Nephron progenitor cell (in vitro differentiated cells): ENCODE results near the gene ZDBF2.

ENCODE experiments used
- DNase-seq: peaks from one replicate; pipeline ENCODE4 v3.0.0; 2021
- H3K27ac Mint-ChIP-seq: 2 replicates; pipeline ENCODE4 v1.8.0; 2021; ENCODE audit warnings: mild to moderate bottlenecking, moderate library complexity, mixed read lengths
- H3K27me3 Mint-ChIP-seq: 2 replicates; pipeline ENCODE4 v1.8.0; 2021; ENCODE audit warnings: mild to moderate bottlenecking, low read depth, mixed read lengths; ENCODE audit not compliant: poor library complexity
- H3K36me3 Mint-ChIP-seq: 2 replicates; pipeline ENCODE4 v1.8.0; 2021; ENCODE audit warnings: low read depth, mixed read lengths
- H3K4me1 Mint-ChIP-seq: 2 replicates; pipeline ENCODE4 v1.8.0; 2021; ENCODE audit warnings: mixed read lengths
- H3K4me3 Mint-ChIP-seq: 2 replicates; pipeline ENCODE4 v1.8.0; 2021; ENCODE audit warnings: mild to moderate bottlenecking, moderate library complexity, mixed read lengths
- H3K9me3 Mint-ChIP-seq: 2 replicates; pipeline ENCODE4 v1.8.0; 2021; ENCODE audit warnings: mild to moderate bottlenecking, moderate library complexity, mixed read lengths
- TF ChIP-seq, protein P1 (sequence below): fragments of 200-600 bp; sonication (generic); IDR thresholded peaks from 2 replicates; pipeline ENCODE4 v1.5.0; 2021; ENCODE audit warnings: antibody characterized with exemption

ZDBF2 gene

DNA sequence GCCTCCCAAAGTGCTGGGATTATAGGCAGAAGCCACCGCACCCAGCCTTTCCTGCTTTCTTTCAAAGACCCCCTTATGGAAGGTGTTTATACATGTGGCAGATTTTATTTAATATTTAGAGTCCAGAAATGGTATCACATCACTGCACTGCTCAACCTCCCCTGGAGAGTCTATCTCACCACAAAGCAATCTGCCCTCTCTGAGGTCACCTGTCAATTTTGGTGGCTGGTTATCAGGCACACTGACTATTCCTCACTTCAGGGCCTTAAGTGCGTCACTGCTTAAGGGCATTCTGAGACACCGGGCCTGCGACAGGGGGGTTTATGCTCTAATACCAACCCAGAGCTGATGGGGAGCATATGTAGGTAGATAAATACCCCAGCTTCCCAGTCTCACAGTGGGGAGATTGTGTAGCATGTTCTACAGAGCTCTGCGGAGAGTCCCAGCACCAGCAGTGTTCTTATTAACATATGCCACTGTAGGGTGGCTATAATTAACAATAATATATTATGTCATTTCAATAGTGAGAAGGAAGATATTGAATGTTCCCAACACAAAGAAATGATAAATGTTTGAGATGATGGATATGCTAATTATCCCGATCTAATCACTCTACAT, 42.7 kb upstream of the ZDBF2 start:
- TF ChIP-seq, protein P1, sequence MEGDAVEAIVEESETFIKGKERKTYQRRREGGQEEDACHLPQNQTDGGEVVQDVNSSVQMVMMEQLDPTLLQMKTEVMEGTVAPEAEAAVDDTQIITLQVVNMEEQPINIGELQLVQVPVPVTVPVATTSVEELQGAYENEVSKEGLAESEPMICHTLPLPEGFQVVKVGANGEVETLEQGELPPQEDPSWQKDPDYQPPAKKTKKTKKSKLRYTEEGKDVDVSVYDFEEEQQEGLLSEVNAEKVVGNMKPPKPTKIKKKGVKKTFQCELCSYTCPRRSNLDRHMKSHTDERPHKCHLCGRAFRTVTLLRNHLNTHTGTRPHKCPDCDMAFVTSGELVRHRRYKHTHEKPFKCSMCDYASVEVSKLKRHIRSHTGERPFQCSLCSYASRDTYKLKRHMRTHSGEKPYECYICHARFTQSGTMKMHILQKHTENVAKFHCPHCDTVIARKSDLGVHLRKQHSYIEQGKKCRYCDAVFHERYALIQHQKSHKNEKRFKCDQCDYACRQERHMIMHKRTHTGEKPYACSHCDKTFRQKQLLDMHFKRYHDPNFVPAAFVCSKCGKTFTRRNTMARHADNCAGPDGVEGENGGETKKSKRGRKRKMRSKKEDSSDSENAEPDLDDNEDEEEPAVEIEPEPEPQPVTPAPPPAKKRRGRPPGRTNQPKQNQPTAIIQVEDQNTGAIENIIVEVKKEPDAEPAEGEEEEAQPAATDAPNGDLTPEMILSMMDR = no peak
- Mint-ChIP-seq H3K27ac (no peak overlapping the region), H3K27me3 (peaks cover 6% of the 10 kb centered on the region), H3K36me3 (peaks cover 4% of the 10 kb centered on the region), H3K4me1 (peaks cover 36% of the 10 kb centered on the region), H3K4me3 (no peak overlapping the region), H3K9me3 (peaks cover 31% of the 10 kb centered on the region)
- DNase-seq = no peak

DNA sequence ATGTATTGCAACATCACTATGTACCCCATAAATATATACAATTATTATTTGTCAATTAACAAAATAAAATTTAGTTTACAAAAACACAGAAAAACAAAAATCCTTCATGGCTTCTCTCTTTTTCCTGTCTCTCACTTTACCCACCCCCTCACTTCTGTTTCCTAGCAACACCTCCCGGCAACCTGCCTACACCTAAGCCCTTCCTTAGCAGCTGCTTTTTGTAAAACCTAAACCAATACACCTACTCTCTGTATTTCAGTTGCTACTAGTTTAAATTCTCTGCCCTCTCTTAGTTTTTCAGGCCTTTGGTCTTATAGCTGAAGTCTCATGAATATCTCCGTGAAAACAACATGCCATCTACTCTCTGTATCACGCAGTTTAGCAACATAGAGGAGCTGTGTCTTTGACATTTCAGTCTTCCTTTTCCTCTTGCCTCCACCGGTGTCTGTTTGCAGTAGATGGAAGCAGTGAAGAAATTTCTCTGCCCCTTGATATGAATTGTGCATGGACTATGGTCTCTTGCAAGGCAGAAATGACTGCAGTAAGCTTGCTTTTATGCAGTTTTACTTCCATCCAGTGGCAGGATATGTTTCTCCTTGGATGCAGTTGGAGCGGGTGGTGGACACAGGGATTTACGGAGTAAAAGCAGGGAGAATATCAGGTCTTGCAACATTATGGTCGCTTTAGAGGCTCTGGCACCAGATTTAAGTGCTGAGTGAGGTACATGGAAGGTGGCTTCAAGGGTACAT, 42.0 kb upstream of the ZDBF2 start:
- peaks cover 36% of the 10 kb centered on the region for H3K4me1 Mint-ChIP-seq
- H3K27me3 Mint-ChIP-seq = peaks cover 9% of the 10 kb centered on the region
- H3K9me3 Mint-ChIP-seq = peaks cover 30% of the 10 kb centered on the region
- TF ChIP-seq, protein P1 = no peak
- H3K27ac Mint-ChIP-seq = peak overlapping the region; percentile 4
- no peak overlapping the region for H3K4me3 Mint-ChIP-seq
- no peak for DNase-seq
- H3K36me3 Mint-ChIP-seq = peaks cover 4% of the 10 kb centered on the region

DNA sequence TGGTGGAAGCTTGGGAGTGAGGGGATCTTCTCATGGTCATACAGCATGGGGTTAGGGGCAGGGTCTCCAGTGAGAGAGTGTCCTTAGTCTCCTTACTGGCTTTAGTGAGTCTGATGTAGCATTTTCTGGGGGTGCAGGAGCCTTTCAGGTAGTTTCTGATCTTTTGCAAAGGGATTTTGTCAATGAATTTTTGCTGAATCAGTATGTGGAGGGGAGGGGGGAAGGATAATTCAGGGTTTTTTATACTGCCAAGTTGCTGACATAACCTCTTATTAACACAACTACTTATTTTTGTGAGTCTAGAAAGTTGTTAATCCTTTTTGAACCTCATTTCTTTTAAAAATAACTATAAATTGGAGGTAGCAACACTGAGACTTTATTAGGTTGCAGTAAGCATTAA, 35.3 kb upstream of the ZDBF2 start:
- no peak for DNase-seq
- Mint-ChIP-seq H3K4me1 (peaks cover 11% of the 10 kb centered on the region), H3K36me3 (peaks cover 4% of the 10 kb centered on the region), H3K9me3 (peaks cover 36% of the 10 kb centered on the region), H3K4me3 (no peak overlapping the region), H3K27ac (no peak overlapping the region), H3K27me3 (peaks cover 4% of the 10 kb centered on the region)
- TF ChIP-seq, protein P1 = no peak

DNA sequence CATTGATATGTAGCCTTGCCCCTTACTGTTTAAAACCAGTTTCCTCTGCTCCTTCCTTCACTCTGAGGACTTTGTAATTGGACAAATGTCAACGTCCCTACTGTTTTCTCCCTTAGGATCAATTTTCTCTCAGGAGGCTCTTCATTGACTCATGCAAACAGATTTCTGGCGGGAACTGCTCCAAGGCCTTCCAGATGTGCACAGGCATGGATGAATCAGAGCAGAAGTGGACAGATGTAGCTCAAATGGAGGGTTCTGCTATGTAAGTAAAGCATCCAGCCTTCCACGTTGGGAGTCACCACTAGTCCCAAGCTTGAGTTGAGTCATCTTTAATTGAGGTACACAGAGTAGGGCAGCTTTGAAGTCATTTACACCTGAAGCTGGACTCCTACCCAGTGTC, 34.1 kb upstream of the ZDBF2 start:
- no peak overlapping the region for H3K4me3 Mint-ChIP-seq
- peaks cover 11% of the 10 kb centered on the region for H3K4me1 Mint-ChIP-seq
- DNase-seq = no peak
- peaks cover 2% of the 10 kb centered on the region for H3K27me3 Mint-ChIP-seq
- TF ChIP-seq, protein P1 = no peak
- H3K9me3 Mint-ChIP-seq = peaks cover 32% of the 10 kb centered on the region
- peak overlapping the region; percentile 83 for H3K27ac Mint-ChIP-seq
- peaks cover 4% of the 10 kb centered on the region for H3K36me3 Mint-ChIP-seq

DNA sequence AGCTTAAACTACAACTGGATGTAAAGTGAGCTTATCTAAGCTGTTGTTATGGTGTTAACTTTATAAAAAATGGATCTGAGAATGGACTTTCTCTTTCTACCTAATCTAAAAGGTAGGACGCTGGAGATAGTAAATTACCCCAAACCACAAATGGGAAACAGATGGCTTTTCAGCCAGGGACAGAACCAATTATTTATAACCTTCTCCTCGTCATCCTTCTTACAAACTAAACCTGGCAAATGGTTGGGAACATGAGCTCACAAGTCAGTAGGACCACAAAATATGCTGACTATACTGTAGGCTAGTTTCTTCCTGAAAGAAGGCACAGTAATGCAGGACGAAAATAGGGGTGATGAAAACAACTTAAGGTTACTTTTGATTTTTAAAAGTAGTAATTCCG, 32.7 kb upstream of the ZDBF2 start:
- Mint-ChIP-seq H3K9me3 (peaks cover 18% of the 10 kb centered on the region), H3K4me1 (peaks cover 11% of the 10 kb centered on the region), H3K36me3 (no peaks in the 10 kb centered on the region), H3K27me3 (peaks cover 2% of the 10 kb centered on the region), H3K27ac (no peak overlapping the region), H3K4me3 (no peak overlapping the region)
- DNase-seq = no peak
- TF ChIP-seq, protein P1 = no peak

DNA sequence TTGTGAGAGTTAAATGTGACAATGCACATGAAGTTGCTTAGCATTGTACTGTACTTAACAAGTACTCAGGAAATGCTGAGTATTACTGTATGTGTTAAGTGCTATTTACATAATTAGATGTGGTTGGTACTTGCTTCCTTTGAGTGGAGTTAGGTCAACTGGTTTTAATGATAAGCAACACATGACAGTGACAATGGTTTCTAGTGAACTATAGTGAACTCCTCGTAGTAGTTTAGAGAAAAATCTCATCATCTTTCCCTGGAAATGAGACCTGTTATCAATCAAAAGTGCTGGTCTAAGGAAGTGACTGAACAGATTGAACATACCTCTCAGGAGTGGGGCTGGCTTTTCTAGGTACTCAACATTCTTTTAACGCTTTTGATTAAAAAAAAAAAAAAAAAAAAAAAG, 29.2 kb upstream of the ZDBF2 start:
- H3K36me3 Mint-ChIP-seq = no peaks in the 10 kb centered on the region
- no peaks in the 10 kb centered on the region for H3K27me3 Mint-ChIP-seq
- no peak for DNase-seq
- peaks cover 7% of the 10 kb centered on the region for H3K4me1 Mint-ChIP-seq
- H3K27ac Mint-ChIP-seq = no peak overlapping the region
- TF ChIP-seq, protein P1 = no peak
- H3K9me3 Mint-ChIP-seq = peaks cover 4% of the 10 kb centered on the region
- no peak overlapping the region for H3K4me3 Mint-ChIP-seq
